ENCODE results near the gene CFAP74.

GRCh38 chr1:2000432-2000831, 3.2 kb downstream of the CFAP74 start:
- no peak for TF ChIP-seq POLR2A (IDR thresholded peaks at IDR 0.05; ENCODE audit: low read depth, low read length)
- no peak for TF ChIP-seq TAF1 (IDR thresholded peaks at IDR 0.05; ENCODE audit: borderline replicate concordance, low read depth, low read length)
- no peak for TF ChIP-seq POLR2AphosphoS5 (IDR thresholded peaks at IDR 0.05; ENCODE audit: low read depth, low read length)

Measured in GM12892 (cell line).